ENCODE data around the gene TM4SF4. TPM values are rescaled to one million over a fixed set of nuclear protein-coding genes. Genes with fewer than 3 reads are reported as not detected.

TM4SF4 gene
- total and polyA plus RNA-seq, 2 of the 8 experiments (the other 6 are each of a cell fraction or from before 2014, with no cell fraction given): not detected

GRCh38 chr3:149481056-149481455, 6.6 kb downstream of the TM4SF4 start (continued):
- TF ChIP-seq CHD7 (IDR thresholded peaks at IDR 0.05; ENCODE audit: insufficient replicate concordance, low read length) (no peak), MAFK (IDR thresholded peaks at IDR 0.05; ENCODE audit: low read depth, low read length) (no peak), YY1 (IDR thresholded peaks at IDR 0.05; ENCODE audit: low read depth, low read length) (no peak), TBP (IDR thresholded peaks at IDR 0.05; ENCODE audit: low read depth, low read length) (no peak), CBX8 (IDR thresholded peaks at IDR 0.05; ENCODE audit: borderline replicate concordance, low read depth, low read length) (no peak), SP4 (IDR thresholded peaks at IDR 0.05; ENCODE audit: low read length) (no peak), SP1 (IDR thresholded peaks at IDR 0.05; ENCODE audit: low read depth, low read length) (no peak), SUZ12 (IDR thresholded peaks at IDR 0.05; ENCODE audit: low read length) (no peak)

Measured in H1 (cell line).